Endothelial cell of umbilical vein (primary cell): ENCODE data around the gene LPAR3. TPM values are rescaled to one million over a fixed set of nuclear protein-coding genes. Genes with fewer than 3 reads are reported as not detected.

Experiments
- BruUV-seq: library from RNA; stranded (reverse); fragments of 400-500 nt; replicated peaks from 2 replicates; lab custom pipeline; 2021; lab: Mats Ljungman, UMichigan
- CTCF ChIA-PET: fragments of 300-600, 350-600 bp; sonication (Branson Sonifier 250); formaldehyde crosslinking; loops from one replicate; lab custom pipeline; 2021; ENCODE audit warnings: antibody characterized with exemption, inconsistent platforms; lab: Charles Lee
- POLR2A ChIA-PET: fragments of 300-600, 350-600 bp; sonication (Branson Sonifier 250); formaldehyde crosslinking; loops from one replicate; lab custom pipeline; 2021; ENCODE audit warnings: antibody characterized with exemption, inconsistent platforms; lab: Charles Lee
- DNase-seq: peaks from one replicate; pipeline ENCODE4 v3.0.0-alpha.2; 2011; ENCODE audit warnings: low read depth, low spot score
- FAIRE-seq: peaks from 2 replicates; lab custom pipeline; 2011; peaks lifted over from hg19 to GRCh38; lab: Jason Lieb, UNC
- H2AFZ ChIP-seq: 2 replicates; pipeline ENCODE4 v1.6.0; 2012; ENCODE audit warnings: low read depth, low read length, control low read depth, inconsistent platforms
- H3K27ac ChIP-seq: 2 replicates; pipeline ENCODE4 v1.5.1; 2011; ENCODE audit warnings: low read depth, mild to moderate bottlenecking, control low read depth, low read length, moderate library complexity; ENCODE audit not compliant: insufficient read depth
- H3K27me3 ChIP-seq, 2 experiments: 2 replicates each; pipeline versions ENCODE4 v1.6.0 to v1.6.1; 2011; ENCODE audit warnings: low read length in 2 of 2, mixed read lengths in 1 of 2; ENCODE audit not compliant: control insufficient read depth in 2 of 2, insufficient read depth in 2 of 2
- H3K36me3 ChIP-seq, 2 experiments: 2 replicates in 1 of 2; 3 replicates in 1 of 2; pipeline ENCODE4 v1.5.1; 2011; ENCODE audit warnings: low read length in 2 of 2, mild to moderate bottlenecking in 1 of 2, moderate library complexity in 1 of 2; ENCODE audit not compliant: control insufficient read depth in 2 of 2, insufficient read depth in 2 of 2; ENCODE audit errors: extremely low read depth in 1 of 2
- H3K4me1 ChIP-seq: 3 replicates; pipeline ENCODE4 v1.5.1; 2011; ENCODE audit warnings: mild to moderate bottlenecking, low read length; ENCODE audit not compliant: control insufficient read depth, insufficient read depth; ENCODE audit errors: extremely low read depth
- H3K4me2 ChIP-seq: 2 replicates; pipeline ENCODE4 v1.6.1; 2011; ENCODE audit warnings: low read length, control low read depth, mixed read lengths; ENCODE audit not compliant: insufficient read depth
- H3K4me3 ChIP-seq, 3 experiments: fragments of 200-600 bp in 1 of 3; sonication (generic), shearing (Covaris generic) in 1 of 3; replicated peaks in 1 of 3; 2 replicates each; pipeline ENCODE4 v1.5.1; 2011 to 2016; ENCODE audit warnings: control low read depth in 3 of 3, low read length in 3 of 3, mild to moderate bottlenecking in 2 of 3, inconsistent platforms in 1 of 3, low read depth in 1 of 3, moderate library complexity in 1 of 3; ENCODE audit not compliant: insufficient read depth in 1 of 3
- H3K79me2 ChIP-seq: 2 replicates; pipeline ENCODE4 v1.6.0; 2012; ENCODE audit warnings: low read length, inconsistent platforms; ENCODE audit not compliant: control insufficient read depth, insufficient read depth
- H3K9ac ChIP-seq: replicated peaks from 2 replicates; pipeline ENCODE3; 2011; ENCODE audit warnings: low read length, control low read depth; ENCODE audit not compliant: insufficient read depth; ENCODE audit errors: extremely low read depth
- H3K9me1 ChIP-seq: replicated peaks from 3 replicates; pipeline ENCODE4 v1.6.0; 2011; ENCODE audit warnings: mild to moderate bottlenecking, low read length; ENCODE audit not compliant: control insufficient read depth, insufficient read depth; ENCODE audit errors: extremely low read depth
- H3K9me3 ChIP-seq: replicated peaks from 2 replicates; pipeline ENCODE4 v1.5.1; 2012; ENCODE audit warnings: low read length, inconsistent platforms; ENCODE audit not compliant: control insufficient read depth, insufficient read depth
- H4K20me1 ChIP-seq: replicated peaks from 2 replicates; pipeline ENCODE3; 2011; ENCODE audit warnings: mild to moderate bottlenecking, low read length; ENCODE audit not compliant: control insufficient read depth, insufficient read depth; ENCODE audit errors: extremely low read depth
- CTCF ChIP-seq, 2 donors: IDR thresholded peaks; 1 replicate in 1 of 2; 2 replicates in 1 of 2; pipeline ENCODE4 v1.5.1; 2011; ENCODE audit warnings: low read length in 2 of 2, mild to moderate bottlenecking in 2 of 2, moderate library complexity in 2 of 2, control low read depth in 1 of 2, inconsistent platforms in 1 of 2, low read depth in 1 of 2; ENCODE audit not compliant: insufficient read depth in 1 of 2; ENCODE audit errors: extremely low read depth in 1 of 2
- EZH2 ChIP-seq: IDR thresholded peaks from 2 replicates; pipeline ENCODE4 v1.6.1; 2012; ENCODE audit warnings: borderline replicate concordance, low read depth, mild to moderate bottlenecking, moderate library complexity, low read length, inconsistent platforms; ENCODE audit not compliant: severe bottlenecking
- FOS ChIP-seq: IDR thresholded peaks from 2 replicates; pipeline ENCODE4 v1.6.1; 2011; ENCODE audit warnings: mild to moderate bottlenecking, low read length, moderate library complexity, borderline replicate concordance; ENCODE audit not compliant: insufficient read depth
- GATA2 ChIP-seq: IDR thresholded peaks from 2 replicates; pipeline ENCODE4 v1.7.0; 2011; ENCODE audit warnings: low read depth, mild to moderate bottlenecking, moderate library complexity, mixed read lengths, low read length; ENCODE audit not compliant: insufficient read length, insufficient read depth
- JUN ChIP-seq: IDR thresholded peaks from 2 replicates; pipeline ENCODE4 v1.6.1; 2011; ENCODE audit warnings: borderline replicate concordance, low read depth; ENCODE audit not compliant: insufficient read length, insufficient read depth
- MYC ChIP-seq: IDR thresholded peaks from one replicate; pipeline ENCODE4 v1.6.1; 2011; ENCODE audit warnings: mild to moderate bottlenecking, low read depth, low read length
- POLR2A ChIP-seq: IDR thresholded peaks from 2 replicates; pipeline ENCODE4 v1.6.1; 2012; ENCODE audit warnings: low read depth, mild to moderate bottlenecking, control low read depth, low read length
- POLR2AphosphoS5 ChIP-seq: IDR thresholded peaks from 2 replicates; pipeline ENCODE4 v1.6.1; 2012; ENCODE audit warnings: low read depth, mild to moderate bottlenecking, control low read depth, low read length, moderate library complexity; ENCODE audit not compliant: insufficient read depth
- dilution Hi-C: fragments of 300-500 bp; cut with MboI; formaldehyde crosslinking; loops from one replicate; pipeline ENCODE4 v1.15.0; 2019; ENCODE audit warnings: low sequenced_read_pairs; ENCODE audit not compliant: extremely low pct_ligation_motif_present
- intact Hi-C: fragments of 100-400 bp; cut with micrococcal nuclease; formaldehyde crosslinking; loops from one replicate; pipeline ENCODE4 v1.10.0; 2022
- polyA plus RNA-seq, 4 experiments: library from polyadenylated mRNA; depleted of rRNA in 3 of 4; stranded (reverse) in 3 of 4; unstranded in 1 of 4; fragments of >200 nt; gene quantifications; 2 replicates each; pipeline versions ENCODE4 v1.2.1 to v1.2.3, GENCODE V29; 2011 to 2012; ENCODE audit warnings: missing spikeins in 1 of 4
- total RNA-seq: library from RNA; stranded (reverse); gene quantifications from 2 replicates; pipeline ENCODE4 v1.2.3, GENCODE V29; 2021
- TF ChIP-seq, protein P1 (sequence below): IDR thresholded peaks from 2 replicates; pipeline ENCODE4 v1.6.1; 2011; ENCODE audit not compliant: insufficient read depth, insufficient read length

Gene LPAR3
- total and polyA plus RNA-seq, 2 donors (not counting 3 experiments of a cell fraction or from before 2014, with no cell fraction given): not detected

DNA sequence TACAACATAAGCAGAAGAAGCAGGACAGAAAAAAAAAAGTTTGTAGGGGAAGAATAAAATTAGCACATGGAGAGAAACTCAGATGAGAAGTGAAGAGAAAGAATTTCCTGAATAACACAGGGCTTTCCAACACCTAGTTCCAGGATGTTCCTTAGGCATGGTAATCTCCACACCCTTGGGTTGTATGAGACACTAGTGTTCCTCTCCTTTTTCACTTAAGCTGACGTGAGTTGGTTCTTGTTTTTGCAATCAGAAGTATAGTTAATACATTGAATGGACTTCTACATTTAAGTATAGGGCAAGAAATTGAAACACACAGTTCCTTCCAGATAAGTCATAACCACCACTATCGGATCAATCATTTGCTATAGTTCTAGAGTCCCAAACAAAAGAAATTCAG is 51.0 kb downstream of the LPAR3 start:
- no peaks in the 10 kb centered on the region for H4K20me1 ChIP-seq
- intact Hi-C loops: no loop called here
- H3K27me3 ChIP-seq: peaks cover 1 to 23% of the 10 kb centered on the region in 2 experiments
- BruUV-seq: no TSS peak
- H3K4me3 ChIP-seq: no peak overlapping the region
- no peak overlapping the region for H2AFZ ChIP-seq
- FAIRE-seq (no peak), DNase-seq (no peak)
- no peak overlapping the region for H3K4me2 ChIP-seq
- H3K9me3 ChIP-seq: no peaks in the 10 kb centered on the region
- H3K36me3 ChIP-seq: no peaks in the 10 kb centered on the region
- TF ChIP-seq, protein P1, sequence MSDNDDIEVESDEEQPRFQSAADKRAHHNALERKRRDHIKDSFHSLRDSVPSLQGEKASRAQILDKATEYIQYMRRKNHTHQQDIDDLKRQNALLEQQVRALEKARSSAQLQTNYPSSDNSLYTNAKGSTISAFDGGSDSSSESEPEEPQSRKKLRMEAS: no peak
- TF ChIP-seq JUN (no peak), MYC (no peak), GATA2 (no peak), POLR2AphosphoS5 (no peak), FOS (no peak), POLR2A (no peak), CTCF (IDR thresholded peaks at IDR 0.05; ENCODE audit: extremely low read depth in 1 of 2, insufficient read depth in 1 of 2, low read depth in 1 of 2, low read length in 2 of 2) (no peak), EZH2 (no peak)
- ChIA-PET POLR2A (no interaction called here), CTCF (interaction anchor here (1.2 kb wide), 1 partner anchor 11 kb away, joined by 3 read pairs; no protein-coding TSS in a partner anchor)
- no peaks in the 10 kb centered on the region for H3K9me1 ChIP-seq
- no peaks in the 10 kb centered on the region for H3K4me1 ChIP-seq
- H3K79me2 ChIP-seq: no peaks in the 10 kb centered on the region
- no peak overlapping the region for H3K27ac ChIP-seq
- dilution Hi-C loops: no loop called here
- no peak overlapping the region for H3K9ac ChIP-seq
